GM18520 (cell line): ENCODE results near the gene WASHC2C.
A peak's percentile ranks its signal among the peaks of the same experiment; 100 is the strongest.
"Not testable (repeated sequence)": the region's sequence is repeated elsewhere in the genome, so short reads cannot be mapped to it uniquely, and the experiment has no call there.

Source experiments
- ATAC-seq: cut with Tn5 transposase; IDR thresholded peaks from one replicate; pipeline ENCODE4 v1.9.1; 2021; ENCODE audit not compliant: unreplicated experiment

WASHC2C gene, protein sequence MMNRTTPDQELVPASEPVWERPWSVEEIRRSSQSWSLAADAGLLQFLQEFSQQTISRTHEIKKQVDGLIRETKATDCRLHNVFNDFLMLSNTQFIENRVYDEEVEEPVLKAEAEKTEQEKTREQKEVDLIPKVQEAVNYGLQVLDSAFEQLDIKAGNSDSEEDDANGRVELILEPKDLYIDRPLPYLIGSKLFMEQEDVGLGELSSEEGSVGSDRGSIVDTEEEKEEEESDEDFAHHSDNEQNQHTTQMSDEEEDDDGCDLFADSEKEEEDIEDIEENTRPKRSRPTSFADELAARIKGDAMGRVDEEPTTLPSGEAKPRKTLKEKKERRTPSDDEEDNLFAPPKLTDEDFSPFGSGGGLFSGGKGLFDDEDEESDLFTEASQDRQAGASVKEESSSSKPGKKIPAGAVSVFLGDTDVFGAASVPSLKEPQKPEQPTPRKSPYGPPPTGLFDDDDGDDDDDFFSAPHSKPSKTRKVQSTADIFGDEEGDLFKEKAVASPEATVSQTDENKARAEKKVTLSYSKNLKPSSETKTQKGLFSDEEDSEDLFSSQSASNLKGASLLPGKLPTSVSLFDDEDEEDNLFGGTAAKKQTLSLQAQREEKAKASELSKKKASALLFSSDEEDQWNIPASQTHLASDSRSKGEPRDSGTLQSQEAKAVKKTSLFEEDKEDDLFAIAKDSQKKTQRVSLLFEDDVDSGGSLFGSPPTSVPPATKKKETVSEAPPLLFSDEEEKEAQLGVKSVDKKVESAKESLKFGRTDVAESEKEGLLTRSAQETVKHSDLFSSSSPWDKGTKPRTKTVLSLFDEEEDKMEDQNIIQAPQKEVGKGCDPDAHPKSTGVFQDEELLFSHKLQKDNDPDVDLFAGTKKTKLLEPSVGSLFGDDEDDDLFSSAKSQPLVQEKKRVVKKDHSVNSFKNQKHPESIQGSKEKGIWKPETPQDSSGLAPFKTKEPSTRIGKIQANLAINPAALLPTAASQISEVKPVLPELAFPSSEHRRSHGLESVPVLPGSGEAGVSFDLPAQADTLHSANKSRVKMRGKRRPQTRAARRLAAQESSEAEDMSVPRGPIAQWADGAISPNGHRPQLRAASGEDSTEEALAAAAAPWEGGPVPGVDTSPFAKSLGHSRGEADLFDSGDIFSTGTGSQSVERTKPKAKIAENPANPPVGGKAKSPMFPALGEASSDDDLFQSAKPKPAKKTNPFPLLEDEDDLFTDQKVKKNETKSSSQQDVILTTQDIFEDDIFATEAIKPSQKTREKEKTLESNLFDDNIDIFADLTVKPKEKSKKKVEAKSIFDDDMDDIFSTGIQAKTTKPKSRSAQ (N-terminal part only)

DNA sequence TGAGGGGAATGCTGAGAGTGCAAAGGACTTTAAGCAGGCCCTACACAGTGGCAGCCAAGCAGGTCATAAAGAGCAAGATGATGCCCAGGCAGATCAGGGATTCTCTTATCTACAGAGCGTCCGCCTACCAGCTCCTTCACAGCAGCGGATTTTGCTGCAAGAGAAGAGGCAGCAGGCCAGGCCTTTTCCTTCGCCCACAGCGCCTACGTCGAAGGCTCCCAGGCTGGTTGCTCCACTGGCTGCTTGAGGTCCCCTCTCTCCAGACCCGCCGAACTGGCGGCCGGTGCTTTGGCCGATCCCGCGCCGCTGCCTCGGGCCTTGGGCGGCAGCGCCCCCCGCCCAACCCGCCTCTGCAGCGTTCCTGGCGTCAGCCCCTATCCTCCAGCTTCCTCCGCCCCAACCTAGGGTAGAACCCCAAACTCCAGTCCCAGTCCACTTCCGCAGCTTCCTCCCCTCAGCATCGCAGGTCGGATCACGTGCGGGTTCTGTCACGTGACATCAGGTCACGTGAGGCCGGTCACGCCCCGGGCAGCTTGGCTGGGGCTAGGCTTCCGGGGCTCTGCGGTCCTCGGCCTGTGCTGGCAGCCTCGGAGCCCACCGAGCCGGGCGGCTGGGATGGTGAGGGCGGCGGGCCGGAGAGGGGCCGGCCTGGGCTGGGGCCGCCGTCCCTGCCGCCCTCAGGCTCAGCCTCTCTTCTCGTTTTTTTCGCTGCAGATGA is at the start of gene WASHC2C:
Gene WASHC2C, plus strand, starts transcription at position 564 of the 718 bp plus-strand sequence. Its CDS starts 52 bp downstream, at position 616.
- ATAC-seq: peak; percentile 85

DNA sequence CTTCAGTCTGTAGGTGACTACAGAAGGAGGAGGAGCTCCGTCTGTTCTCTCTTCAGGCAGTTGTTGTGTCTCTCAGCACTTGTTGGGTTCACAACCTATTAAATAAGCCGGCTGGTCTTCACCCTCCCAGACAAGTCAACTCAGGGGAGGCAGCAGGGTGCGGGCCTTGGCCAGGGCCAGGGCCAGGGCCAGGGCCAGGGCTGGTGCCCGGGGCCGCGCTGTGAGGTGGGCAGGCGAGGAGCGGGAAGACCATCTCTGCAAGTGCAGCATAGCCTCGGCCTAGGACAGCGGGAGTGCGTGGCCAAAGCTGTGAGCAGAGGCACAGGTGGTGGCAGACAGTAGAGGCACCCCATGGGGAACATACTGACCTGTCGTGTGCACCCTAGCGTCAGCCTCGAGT is 48.6 kb upstream of the WASHC2C start:
- not testable (repeated sequence) for ATAC-seq

DNA sequence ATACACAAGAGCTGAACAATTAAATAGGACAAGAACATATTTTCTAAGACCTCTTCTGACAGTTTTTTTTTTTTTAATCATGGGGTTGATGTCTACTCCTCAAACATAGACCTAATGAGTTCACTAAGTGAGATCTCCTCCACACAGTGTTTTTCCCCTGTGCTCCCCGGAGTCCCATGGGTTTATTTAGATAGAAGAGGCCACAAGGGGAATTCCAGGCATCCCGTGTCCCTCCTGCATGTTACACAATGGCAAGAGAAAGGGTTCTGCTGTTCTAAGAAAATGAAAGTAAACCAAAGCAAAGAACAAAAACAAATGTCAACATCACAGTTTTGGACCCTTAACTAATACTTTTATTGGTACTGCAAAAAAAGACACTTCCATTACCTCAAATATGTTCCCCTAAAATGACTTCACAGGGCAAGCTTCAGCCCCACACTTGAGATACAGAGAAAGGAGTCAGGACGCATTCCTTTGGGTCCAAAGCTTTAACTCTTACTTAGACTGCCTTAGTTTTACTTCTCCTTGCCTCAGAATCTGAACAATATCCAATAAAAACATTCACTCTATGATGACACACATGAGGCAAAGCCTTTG is 16.8 kb upstream of the WASHC2C start:
- ATAC-seq: peak; percentile 82

DNA sequence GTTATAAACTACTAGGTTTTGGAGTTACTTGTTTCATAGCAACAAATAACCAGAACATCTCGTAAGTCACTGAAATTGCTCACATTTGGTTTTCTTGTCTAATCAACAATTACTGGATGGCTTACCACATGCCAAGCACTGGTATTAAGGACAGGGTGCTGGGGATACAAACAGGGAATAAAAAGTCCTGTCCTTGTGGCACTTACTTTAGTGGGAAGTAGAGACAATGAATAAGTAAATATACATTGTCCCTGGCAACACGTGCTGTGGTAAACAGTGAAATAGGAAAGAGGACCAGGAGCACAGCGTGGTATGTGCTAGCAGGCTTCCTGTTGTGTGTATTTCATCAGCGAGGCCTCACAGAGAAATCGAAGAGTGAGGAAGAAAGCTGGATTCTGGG is 15.8 kb upstream of the WASHC2C start:
- not testable (repeated sequence) for ATAC-seq

DNA sequence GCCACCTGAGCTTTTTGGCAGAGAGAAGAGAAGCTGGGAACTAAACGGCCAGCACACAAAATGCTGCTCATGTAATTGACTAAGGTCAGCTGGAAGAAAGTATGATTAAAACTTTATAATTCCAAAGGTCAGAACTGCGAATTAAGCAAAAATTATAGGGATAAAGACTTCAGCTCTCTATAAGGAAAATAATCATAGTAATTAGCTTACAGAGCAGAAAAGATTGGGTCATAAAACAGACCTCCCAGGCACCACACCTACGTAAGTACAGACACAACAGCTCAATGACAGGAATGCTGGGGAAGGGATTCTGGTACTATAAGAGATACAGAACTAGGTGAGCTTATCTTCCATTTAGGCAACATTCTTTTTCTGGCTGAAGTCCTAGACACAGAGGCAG is 10.0 kb upstream of the WASHC2C start:
- not testable (repeated sequence) for ATAC-seq

GRCh38 chr10:45717642-45718041 is 9.4 kb upstream of the WASHC2C start:
- ATAC-seq: not testable (repeated sequence)

- ATAC-seq: not testable (repeated sequence)
These were observed 5.6 kb upstream of the WASHC2C start for GRCh38 chr10:45721503-45721902.

DNA sequence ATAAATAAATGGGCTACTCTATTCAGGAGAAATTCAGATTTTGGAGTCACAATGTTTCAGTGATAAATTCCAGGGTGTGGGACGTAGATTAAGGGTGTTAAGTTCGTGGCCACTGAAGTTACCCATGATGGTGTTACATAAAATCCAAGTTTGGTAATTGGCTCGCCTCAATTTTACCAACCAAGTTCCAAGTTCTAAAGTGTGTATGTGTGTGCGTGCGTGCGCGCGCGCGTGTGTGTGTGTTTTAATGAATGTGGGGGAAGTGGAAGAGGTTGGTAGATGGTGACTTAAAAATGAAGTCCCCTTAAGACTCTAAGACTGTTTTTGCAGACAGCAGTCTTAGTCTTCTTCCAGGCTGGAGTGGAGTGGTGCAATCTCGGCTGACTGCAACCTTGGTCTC is 3.2 kb upstream of the WASHC2C start:
- not testable (repeated sequence) for ATAC-seq

DNA sequence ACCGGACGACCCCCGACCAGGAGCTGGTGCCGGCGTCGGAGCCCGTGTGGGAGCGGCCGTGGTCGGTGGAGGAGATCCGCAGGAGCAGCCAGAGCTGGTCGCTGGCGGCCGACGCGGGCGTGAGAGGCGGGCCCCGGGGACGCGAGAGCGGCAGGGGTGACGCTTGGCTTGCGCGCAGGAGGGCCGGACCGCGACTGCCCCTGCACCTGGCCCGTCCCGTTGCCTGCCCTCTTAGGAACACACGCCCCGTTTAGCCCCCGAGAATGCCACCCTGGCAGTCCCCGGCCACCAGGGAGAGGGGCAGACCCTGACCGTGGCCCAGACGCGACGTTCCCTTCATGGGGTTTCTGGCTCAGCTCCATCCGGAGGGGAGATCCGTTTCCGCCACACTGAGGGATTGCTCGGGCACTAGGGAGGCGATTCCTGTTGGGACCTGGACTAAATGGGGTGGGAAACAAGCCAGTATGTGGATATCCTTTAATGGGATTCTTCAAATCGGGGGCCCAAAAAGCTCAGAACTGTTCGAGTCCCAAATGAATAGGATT is 427 bp downstream of the WASHC2C start:
- ATAC-seq: peak; percentile 26

- not testable (repeated sequence) for ATAC-seq
These were observed 7.4 kb downstream of the WASHC2C start for GRCh38 chr10:45734449-45734848.

DNA sequence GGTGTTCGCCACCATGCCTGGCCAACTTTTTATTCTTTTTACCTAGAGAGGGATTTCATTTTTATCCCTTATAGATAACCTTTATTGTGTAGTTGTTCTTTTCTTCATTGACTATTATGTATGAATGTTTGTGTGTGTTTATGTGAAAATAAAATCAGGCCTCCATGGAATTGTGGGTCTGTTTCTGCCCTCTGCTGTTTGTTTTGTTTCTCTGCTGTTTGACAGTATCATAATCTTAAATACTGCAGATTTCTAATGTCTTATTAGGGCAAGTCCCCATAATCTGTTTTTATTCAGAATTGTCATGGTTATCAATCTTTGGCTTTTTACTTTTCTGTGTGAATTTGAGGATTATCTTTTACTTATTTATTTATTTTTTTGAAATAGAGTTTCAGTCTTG is 7.8 kb downstream of the WASHC2C start:
- not testable (repeated sequence) for ATAC-seq

- ATAC-seq: not testable (repeated sequence)
These were observed 14.5 kb downstream of the WASHC2C start for GRCh38 chr10:45741559-45741958.

DNA sequence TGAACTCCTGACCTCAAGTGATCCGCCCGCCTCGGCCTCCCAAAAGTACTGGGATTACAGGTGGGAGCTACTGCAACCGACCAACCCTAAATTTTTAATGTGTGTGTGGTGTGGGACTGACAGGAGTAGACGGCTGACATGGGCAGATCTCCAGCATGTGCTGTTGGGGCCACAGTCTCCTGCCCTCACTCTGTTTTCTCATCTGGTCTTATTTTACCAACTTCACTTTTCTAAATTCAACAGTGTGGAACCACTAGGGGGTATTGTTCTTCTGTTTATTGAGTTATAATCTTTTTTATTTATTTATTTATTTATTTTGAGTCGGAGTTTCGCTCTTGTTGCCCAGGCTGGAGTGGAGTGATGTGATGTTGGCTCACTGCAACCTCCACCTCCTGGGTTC is 14.9 kb downstream of the WASHC2C start:
- ATAC-seq: not testable (repeated sequence)

- not testable (repeated sequence) for ATAC-seq
These were observed 24.1 kb downstream of the WASHC2C start for GRCh38 chr10:45751141-45751540.

- not testable (repeated sequence) for ATAC-seq
These were observed 25.1 kb downstream of the WASHC2C start for GRCh38 chr10:45752210-45752609.

DNA sequence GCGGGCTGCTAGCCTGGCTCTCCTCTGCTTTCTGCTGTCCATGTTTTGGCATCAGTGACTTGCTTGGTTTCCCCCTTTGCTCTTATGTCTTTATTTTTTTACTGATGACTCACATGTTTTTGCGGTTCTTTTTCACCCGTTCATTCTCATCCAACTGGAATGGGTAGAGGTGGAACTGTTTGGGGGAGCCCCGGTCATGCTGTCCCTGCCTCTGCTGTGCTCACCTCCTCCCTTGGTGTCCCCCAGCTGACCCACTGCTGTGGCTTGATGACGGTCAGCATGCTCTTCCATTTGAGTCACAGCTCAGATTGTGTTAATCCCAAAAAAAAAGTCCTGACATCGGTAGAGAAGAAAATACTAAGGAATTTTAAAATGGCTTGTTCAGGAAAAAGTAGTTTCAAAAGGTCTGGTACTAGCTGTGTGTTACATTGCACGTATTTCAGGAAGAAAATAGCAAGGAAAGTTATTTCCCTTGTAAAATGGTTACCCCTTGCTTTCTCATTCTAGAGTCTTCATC is 27.0 kb downstream of the WASHC2C start:
- ATAC-seq: not testable (repeated sequence)

- not testable (repeated sequence) for ATAC-seq
These were observed 28.0 kb downstream of the WASHC2C start for GRCh38 chr10:45755083-45755482.

- ATAC-seq: not testable (repeated sequence)
These were observed 29.0 kb downstream of the WASHC2C start for GRCh38 chr10:45756065-45756464.
